Globus pallidus (tissue), 1 donor: Measurements from ENCODE around the gene SKI.

Experiments used
- DNase-seq: peaks from one replicate; pipeline ENCODE4 v3.0.0-alpha.2; 2015; ENCODE audit warnings: low spot score

Gene SKI

GRCh38 chr1:2228157-2228594 is at the start of gene SKI:
Gene SKI (plus strand): TSS chr1:2228319. CDS start chr1:2228767, 448 bp downstream.
- no peak for DNase-seq

DNA sequence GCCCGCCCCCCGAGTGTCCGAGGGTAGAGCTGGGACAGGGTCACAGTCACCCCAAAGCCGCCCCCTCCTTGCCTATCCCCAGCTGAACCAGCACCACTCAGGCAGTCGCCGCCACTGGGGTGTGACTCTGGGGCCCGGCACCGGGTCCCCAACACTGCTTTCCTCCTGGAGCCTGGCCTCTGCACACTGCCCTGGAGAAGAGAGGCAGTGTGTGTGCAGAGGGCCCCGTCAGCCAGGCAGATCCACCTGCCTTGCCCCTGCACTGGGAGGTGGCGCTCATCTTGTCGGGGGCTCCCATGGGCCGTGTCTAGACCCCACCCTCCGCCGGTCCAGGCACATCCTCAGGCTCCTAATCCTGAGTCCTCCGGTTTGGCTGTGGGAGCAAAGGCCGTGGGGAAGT is 49.2 kb upstream of the SKI start:
- no peak for DNase-seq

DNA sequence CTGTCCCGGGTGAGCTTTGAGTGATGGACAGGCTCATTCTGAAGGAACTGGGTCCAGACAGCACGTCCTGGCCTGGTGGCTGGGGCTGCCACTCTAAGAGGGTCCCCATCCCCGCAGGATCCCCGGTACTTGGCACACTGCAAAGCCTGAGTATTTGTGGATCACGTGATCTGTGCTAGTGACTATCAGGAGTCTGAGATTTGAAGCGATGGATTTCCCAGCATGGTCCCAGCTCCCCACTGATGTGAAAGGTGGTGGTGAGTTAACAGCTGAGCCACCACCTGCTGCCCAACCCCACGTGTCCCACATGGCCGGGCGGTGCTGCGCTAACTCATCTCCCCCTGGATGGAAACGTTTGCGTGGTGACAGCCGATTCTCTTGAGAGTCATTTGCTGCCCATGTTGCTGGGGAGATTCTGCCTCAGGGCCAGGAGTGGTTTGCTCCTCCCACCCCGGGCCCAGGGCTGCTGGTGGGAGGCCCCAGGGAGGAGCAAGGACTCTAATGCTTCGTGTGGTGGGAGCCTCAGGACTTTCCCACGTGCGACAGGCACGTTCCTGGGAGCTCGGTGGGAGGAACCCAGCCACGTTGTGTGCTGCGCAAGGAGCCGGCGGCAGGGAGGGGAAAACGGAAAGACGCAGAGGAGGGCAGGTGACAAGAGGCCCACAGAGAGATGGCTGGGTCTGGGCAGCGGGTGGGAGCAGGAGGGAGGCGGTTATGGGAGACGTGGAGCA is 48.7 kb upstream of the SKI start:
- no peak for DNase-seq

DNA sequence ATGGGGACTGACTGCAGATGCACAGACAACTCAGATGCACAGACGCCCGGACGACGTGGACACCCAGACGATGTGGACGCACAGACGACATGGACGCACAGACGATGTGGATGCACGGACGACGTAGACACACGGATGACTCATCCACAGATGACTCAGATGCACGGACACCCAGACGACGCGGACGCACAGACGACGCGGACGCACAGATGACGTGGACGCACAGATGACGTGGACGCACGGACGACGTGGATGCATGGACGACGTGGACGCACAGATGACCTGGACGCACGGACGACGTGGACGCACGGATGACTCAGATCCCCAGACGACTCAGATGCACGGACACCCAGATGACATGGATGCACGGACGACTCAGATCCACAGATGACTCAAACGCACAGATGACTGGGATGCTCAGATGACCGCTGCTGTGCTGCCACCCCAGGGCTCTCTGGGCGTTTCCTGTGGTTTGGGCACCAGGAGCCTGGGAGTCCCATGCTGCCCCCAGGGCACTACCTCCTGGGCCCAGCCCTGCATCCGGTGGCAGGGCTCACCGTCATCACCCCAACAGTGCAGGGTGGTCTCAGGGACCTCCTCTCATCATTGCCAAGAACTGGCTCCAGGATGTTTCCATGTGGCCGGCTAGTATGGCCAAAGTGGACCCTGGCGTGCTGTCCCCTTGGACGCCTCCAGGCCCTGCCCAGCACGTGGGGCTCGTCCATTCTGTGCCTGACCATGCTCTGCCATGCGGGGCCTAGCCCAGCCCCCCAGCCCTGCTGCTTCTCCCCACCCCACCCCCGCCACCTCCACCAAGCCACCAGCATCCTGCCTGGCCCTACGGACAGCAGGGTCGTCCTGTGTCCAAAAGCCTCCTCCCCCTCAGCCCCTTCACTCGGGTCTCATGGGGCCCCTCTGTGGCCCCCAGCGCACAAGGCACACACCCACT is 47.5 kb upstream of the SKI start:
- DNase-seq, result no peak

DNA sequence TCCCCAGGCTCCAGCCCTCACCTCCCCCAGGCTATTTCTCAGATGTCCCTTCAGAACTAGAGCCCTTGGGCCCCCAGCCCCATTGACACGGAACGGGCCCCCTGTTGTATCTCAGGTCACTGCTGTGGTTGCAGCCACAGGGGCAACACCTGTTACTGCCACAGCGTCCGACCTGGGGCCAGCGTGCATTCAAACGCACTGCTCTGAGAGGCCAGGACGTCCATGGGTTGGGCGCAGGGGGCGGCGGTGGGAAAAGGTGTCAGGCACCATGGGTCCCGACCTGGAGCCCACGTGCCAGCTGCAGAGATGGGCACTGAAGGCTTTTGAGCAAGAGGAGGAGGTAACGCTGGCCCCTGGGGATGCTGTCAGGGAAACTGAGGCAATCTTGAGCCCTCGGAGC is 46.8 kb upstream of the SKI start:
- DNase-seq, result no peak

- DNase-seq, result no peak
Measured at GRCh38 chr1:2181752-2182151, 46.4 kb upstream of the SKI start.

GRCh38 chr1:2182376-2182775 is 45.7 kb upstream of the SKI start:
- no peak for DNase-seq

GRCh38 chr1:2183937-2184334 is 44.2 kb upstream of the SKI start:
- DNase-seq, result no peak

DNA sequence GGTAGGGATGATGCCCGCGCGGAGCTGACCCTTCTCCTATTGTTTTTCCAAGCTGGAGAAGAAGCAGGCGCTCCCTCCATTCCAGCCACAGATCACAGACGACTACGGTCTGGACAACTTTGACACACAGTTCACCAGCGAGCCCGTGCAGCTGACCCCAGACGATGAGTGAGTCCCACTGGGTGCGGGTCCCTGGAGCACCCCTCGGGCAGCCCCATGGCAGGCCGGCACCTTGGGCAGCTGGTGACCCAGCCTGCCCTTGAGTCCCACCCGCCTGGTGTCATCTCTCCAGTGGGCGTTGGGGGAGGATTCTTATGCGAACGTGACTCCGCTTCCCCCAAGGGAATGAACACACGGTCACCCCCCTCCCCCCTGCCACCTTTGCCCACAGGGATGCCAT is 43.6 kb upstream of the SKI start:
- no peak for DNase-seq

DNA sequence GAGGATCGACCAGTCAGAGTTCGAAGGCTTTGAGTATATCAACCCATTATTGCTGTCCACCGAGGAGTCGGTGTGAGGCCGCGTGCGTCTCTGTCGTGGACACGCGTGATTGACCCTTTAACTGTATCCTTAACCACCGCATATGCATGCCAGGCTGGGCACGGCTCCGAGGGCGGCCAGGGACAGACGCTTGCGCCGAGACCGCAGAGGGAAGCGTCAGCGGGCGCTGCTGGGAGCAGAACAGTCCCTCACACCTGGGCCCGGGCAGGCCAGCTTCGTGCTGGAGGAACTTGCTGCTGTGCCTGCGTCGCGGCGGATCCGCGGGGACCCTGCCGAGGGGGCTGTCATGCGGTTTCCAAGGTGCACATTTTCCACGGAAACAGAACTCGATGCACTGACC is 43.2 kb upstream of the SKI start:
- no peak for DNase-seq

- no peak for DNase-seq
Measured at GRCh38 chr1:2185880-2186855, 42.0 kb upstream of the SKI start.

- DNase-seq, result no peak
Measured at GRCh38 chr1:2186901-2187300, 41.2 kb upstream of the SKI start.

DNA sequence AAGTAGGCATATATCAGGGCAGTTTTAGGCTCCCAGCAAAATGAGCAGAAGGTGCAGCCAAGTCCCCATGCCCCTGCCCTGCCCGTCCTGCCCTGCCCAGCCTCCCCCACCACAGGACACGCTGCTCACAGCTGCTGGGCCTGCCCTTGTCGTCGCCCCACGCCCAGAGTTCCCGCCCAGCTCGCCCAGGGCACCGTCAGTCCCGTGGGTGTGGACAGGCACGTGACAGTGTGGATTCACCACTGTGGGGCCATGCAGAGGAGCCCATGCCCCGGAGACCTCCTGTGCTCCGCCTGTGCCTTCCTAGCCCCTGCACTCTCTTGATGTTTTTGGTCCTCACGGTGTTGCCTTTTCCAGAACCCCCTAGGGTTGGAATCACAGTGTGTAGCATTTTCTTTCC is 40.5 kb upstream of the SKI start:
- no peak for DNase-seq

- no peak for DNase-seq
Measured at GRCh38 chr1:2188336-2188735, 39.8 kb upstream of the SKI start.

GRCh38 chr1:2189459-2190425 is 38.4 kb upstream of the SKI start:
- DNase-seq, result peak; percentile 93

GRCh38 chr1:2190491-2190976 is 37.6 kb upstream of the SKI start:
- DNase-seq, result no peak

DNA sequence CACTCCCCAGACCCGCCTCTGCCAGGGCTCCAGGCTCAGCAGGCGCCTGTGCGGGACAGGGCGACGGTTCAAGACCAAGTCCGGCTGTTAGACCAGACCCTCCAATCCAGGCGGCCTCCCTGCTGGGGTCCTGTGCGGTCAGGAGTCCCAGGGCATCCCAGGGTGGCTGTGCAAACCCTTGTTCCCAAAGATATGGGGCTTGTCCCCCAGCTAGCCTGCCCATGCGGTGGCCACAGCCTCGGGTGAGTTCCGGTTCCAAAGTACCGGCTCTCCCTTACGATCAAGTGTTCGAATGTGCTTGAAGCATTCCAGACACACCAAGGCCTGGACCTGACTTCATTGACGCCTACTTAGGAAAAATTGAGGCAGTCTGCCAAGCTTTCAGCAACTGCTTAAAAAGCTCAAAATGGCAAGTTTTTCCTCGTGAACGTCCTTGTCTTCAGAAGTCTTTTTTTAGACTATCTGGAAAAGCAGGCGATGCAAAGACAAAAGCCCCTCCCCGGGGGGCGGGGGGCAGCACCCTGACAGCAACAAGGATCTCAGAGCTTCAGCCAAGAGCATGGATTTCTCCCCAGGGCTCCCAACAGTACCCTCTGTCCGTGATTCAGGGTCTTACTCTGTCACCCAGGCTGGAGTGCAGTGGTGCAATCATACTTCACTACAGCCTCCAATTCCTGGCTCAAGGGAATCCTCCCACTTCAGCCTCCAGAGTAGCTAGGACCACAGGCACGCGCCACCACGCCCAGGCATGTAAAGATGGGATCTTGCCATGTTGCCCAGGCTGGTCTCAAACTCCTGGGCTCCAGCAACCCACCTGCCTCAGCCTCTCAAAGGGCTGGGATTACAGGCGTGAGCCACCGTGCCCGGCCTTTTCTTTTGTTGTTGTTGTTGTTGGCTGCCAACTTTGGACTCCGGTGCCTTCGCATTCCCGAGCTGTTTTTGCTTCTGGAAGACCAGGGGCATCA is 35.8 kb upstream of the SKI start:
- DNase-seq, result no peak

GRCh38 chr1:2193514-2194281 is 34.4 kb upstream of the SKI start:
- DNase-seq, result no peak
